Spleen (tissue), 7 donors: ENCODE results near the gene CSGALNACT2.

Experiments used
- CTCF ChIP-seq, 11 experiments: fragments of 200-600 bp in 7 of 11; fragments of 450-650 bp in 4 of 11; sonication (generic) in 4 of 11; IDR thresholded peaks in 8 of 11; conservative IDR thresholded peaks in 3 of 11; 1 replicate in 7 of 11; 2 replicates in 4 of 11; pipeline versions ENCODE4 v1.4.0 to v1.8.0; 2016 to 2021; ENCODE audit warnings: antibody characterized with exemption in 11 of 11, inconsistent platforms in 4 of 11, mild to moderate bottlenecking in 1 of 11
- POLR2A ChIP-seq, 3 donors: fragments of 450-650 bp; IDR thresholded peaks; one replicate each; pipeline ENCODE4 v1.5.1; 2017; ENCODE audit warnings: antibody characterized with exemption in 3 of 3, mild to moderate bottlenecking in 1 of 3
- donor health status: DM: no; HTN: no; CAD: no; lungs with moderate emphysema.
- donor health status: DM: no; HTN: no; CAD: no.
- donor health status: DM: no; HTN: no; CAD: no.

DNA sequence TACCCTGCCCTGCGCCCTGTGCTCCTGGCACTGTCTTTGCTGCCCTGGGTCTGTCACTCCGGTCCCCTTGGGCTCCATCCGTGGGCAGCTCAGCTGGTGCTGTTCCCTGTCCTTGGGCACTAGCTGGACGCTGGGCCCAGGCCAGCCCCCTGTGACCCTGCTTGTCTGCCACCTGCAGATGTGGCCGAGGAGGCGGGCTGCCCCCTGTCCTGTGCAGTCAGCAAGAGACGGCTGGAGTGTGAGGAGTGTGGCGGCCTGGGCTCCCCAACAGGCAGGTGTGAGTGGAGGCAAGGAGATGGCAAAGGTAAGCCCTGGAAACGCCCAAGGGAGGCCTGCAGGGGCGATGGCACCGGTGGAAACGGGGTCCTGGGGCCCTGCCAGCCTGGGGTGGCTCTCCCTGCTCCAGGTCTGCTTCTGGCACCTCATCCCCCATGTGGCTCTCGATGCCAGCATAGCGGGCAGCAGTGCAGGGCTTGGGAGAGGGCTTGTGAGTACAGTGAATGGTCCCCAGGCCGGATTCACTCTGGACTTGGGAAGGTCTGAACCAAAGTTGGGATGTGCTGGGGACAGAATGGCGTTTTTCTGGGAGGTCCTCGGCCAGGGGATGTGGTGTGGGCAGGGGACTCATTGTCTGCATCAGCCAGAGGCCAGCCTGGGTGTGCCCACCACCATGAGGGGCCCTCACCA is 26.2 kb upstream of the CSGALNACT2 start:
- TF ChIP-seq POLR2A (IDR thresholded peaks at IDR 0.05) (no peak), CTCF (IDR thresholded peaks at IDR 0.05 in 8 of 11, conservative IDR thresholded peaks at IDR 0.05 in 3 of 11) (no peak)
